ENCODE measurements around the gene COPS7A.

- TF ChIP-seq, protein P1, sequence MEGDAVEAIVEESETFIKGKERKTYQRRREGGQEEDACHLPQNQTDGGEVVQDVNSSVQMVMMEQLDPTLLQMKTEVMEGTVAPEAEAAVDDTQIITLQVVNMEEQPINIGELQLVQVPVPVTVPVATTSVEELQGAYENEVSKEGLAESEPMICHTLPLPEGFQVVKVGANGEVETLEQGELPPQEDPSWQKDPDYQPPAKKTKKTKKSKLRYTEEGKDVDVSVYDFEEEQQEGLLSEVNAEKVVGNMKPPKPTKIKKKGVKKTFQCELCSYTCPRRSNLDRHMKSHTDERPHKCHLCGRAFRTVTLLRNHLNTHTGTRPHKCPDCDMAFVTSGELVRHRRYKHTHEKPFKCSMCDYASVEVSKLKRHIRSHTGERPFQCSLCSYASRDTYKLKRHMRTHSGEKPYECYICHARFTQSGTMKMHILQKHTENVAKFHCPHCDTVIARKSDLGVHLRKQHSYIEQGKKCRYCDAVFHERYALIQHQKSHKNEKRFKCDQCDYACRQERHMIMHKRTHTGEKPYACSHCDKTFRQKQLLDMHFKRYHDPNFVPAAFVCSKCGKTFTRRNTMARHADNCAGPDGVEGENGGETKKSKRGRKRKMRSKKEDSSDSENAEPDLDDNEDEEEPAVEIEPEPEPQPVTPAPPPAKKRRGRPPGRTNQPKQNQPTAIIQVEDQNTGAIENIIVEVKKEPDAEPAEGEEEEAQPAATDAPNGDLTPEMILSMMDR (conservative IDR thresholded peaks at IDR 0.05; ENCODE audit: low read depth, low read length): no peak
- no peak for TF ChIP-seq EZH2 (IDR thresholded peaks at IDR 0.05; ENCODE audit: low read length, unreplicated experiment)
These were observed 46.2 kb downstream of the COPS7A start for GRCh38 chr12:6770094-6770493.

Measured in PC-3 (cell line).